Measurements from ENCODE around the gene SLC22A1. TPM values are rescaled to one million over a fixed set of nuclear protein-coding genes. Genes with fewer than 3 reads are reported as not detected.

The SLC22A1 gene
- total RNA-seq, 1 experiment from 2014 or later = 0.86 TPM

DNA sequence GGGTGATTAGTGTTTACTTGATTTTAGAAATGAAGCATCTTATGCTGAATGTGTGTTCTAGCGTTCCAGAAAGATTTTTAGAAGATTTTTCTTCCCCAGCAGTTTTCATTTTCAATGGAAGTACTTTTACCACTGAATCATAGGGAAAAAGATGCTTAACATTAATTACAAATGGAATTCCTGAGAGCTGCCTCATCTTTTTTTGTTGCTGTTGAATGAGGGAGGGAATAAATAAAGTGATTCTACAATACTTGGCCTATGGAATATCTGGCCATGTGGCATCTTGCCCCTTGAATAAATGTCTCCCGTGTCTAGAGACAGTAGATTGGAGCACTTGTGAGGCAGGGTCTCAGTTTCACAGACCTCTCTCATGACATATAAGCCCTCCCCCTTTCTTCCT is 44.1 kb upstream of the SLC22A1 start:
- Histone ChIP-seq H4K20me1 (ENCODE audit: insufficient read depth) (no peaks in the 10 kb centered on the region), H3K27me3 (ENCODE audit: insufficient read depth, low read length) (no peaks in the 10 kb centered on the region), H3K4me2 (ENCODE audit: low read length) (no peak overlapping the region), H3K36me3 (ENCODE audit: control insufficient read depth in 1 of 2, insufficient read depth in 2 of 2, low read length in 2 of 2) (peaks cover 0 to 8% of the 10 kb centered on the region in 2 experiments; a peak in 2 of 4 replicates), H2AFZ (ENCODE audit: low read depth, low read length, poor library complexity, severe bottlenecking) (no peak overlapping the region), H3K79me2 (ENCODE audit: insufficient read depth, low read length) (no peaks in the 10 kb centered on the region), H3K9me3 (ENCODE audit: control insufficient read depth in 1 of 2, insufficient read depth in 1 of 2, low read depth in 1 of 2, low read length in 2 of 2) (no peaks in the 10 kb centered on the region), H3K9ac (ENCODE audit: low read length) (no peak overlapping the region), H3K4me3 (replicated peaks in 1 of 2; ENCODE audit: low read depth in 1 of 2, low read length in 2 of 2) (no peak overlapping the region), H3K27ac (ENCODE audit: low read depth, low read length) (no peak overlapping the region), H3K9me2 (ENCODE audit: insufficient read depth) (no peaks in the 10 kb centered on the region), H3K4me1 (ENCODE audit: control insufficient read depth in 1 of 2, insufficient read depth in 2 of 2, low read length in 2 of 2) (no peaks in the 10 kb centered on the region)
- intact Hi-C loops (cut with micrococcal nuclease) = no loop called here
- DNase-seq (ENCODE audit: low read depth, low spot score) (no peak), ATAC-seq (no peak)
- BruUV-seq (replicated peaks) = no TSS peak
- CTCF ChIA-PET = no interaction called here
- POLR2A ChIA-PET = no interaction called here
- RAD21 ChIA-PET (ENCODE audit: low non-redundant PET in 1 of 2, low total read pairs in 2 of 2, uncharacterized antibody in 2 of 2, unreplicated experiment in 2 of 2) = no interaction called here
- TF ChIP-seq EGR1 (IDR thresholded peaks at IDR 0.05; ENCODE audit: low read depth) (no peak), JUND (IDR thresholded peaks at IDR 0.05) (no peak), POLR2AphosphoS5 (IDR thresholded peaks at IDR 0.05; ENCODE audit: low read depth, low read length) (no peak), ZFX (IDR thresholded peaks at IDR 0.05) (no peak), EZH2phosphoT487 (IDR thresholded peaks at IDR 0.05; ENCODE audit: borderline replicate concordance) (no peak), RAD21 (IDR thresholded peaks at IDR 0.05; ENCODE audit: low read depth) (no peak), ELF1 (IDR thresholded peaks at IDR 0.05; ENCODE audit: borderline replicate concordance, low read depth) (no peak), YY1 (IDR thresholded peaks at IDR 0.05; ENCODE audit: extremely low read depth, insufficient replicate concordance, low read depth, low read length) (no peak)
- TF ChIP-seq, protein P1, sequence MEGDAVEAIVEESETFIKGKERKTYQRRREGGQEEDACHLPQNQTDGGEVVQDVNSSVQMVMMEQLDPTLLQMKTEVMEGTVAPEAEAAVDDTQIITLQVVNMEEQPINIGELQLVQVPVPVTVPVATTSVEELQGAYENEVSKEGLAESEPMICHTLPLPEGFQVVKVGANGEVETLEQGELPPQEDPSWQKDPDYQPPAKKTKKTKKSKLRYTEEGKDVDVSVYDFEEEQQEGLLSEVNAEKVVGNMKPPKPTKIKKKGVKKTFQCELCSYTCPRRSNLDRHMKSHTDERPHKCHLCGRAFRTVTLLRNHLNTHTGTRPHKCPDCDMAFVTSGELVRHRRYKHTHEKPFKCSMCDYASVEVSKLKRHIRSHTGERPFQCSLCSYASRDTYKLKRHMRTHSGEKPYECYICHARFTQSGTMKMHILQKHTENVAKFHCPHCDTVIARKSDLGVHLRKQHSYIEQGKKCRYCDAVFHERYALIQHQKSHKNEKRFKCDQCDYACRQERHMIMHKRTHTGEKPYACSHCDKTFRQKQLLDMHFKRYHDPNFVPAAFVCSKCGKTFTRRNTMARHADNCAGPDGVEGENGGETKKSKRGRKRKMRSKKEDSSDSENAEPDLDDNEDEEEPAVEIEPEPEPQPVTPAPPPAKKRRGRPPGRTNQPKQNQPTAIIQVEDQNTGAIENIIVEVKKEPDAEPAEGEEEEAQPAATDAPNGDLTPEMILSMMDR (IDR thresholded peaks at IDR 0.05 in 2 of 3, conservative IDR thresholded peaks at IDR 0.05 in 1 of 3; ENCODE audit: borderline replicate concordance in 1 of 3, insufficient read depth in 1 of 3, low read depth in 2 of 3, low read length in 2 of 3) = no peak
- TF ChIP-seq, protein P2, sequence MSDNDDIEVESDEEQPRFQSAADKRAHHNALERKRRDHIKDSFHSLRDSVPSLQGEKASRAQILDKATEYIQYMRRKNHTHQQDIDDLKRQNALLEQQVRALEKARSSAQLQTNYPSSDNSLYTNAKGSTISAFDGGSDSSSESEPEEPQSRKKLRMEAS (IDR thresholded peaks at IDR 0.05) = no peak
- TF ChIP-seq, protein P3, sequence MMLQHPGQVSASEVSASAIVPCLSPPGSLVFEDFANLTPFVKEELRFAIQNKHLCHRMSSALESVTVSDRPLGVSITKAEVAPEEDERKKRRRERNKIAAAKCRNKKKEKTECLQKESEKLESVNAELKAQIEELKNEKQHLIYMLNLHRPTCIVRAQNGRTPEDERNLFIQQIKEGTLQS (IDR thresholded peaks at IDR 0.05) = no peak
- TF ChIP-seq, protein P4, sequence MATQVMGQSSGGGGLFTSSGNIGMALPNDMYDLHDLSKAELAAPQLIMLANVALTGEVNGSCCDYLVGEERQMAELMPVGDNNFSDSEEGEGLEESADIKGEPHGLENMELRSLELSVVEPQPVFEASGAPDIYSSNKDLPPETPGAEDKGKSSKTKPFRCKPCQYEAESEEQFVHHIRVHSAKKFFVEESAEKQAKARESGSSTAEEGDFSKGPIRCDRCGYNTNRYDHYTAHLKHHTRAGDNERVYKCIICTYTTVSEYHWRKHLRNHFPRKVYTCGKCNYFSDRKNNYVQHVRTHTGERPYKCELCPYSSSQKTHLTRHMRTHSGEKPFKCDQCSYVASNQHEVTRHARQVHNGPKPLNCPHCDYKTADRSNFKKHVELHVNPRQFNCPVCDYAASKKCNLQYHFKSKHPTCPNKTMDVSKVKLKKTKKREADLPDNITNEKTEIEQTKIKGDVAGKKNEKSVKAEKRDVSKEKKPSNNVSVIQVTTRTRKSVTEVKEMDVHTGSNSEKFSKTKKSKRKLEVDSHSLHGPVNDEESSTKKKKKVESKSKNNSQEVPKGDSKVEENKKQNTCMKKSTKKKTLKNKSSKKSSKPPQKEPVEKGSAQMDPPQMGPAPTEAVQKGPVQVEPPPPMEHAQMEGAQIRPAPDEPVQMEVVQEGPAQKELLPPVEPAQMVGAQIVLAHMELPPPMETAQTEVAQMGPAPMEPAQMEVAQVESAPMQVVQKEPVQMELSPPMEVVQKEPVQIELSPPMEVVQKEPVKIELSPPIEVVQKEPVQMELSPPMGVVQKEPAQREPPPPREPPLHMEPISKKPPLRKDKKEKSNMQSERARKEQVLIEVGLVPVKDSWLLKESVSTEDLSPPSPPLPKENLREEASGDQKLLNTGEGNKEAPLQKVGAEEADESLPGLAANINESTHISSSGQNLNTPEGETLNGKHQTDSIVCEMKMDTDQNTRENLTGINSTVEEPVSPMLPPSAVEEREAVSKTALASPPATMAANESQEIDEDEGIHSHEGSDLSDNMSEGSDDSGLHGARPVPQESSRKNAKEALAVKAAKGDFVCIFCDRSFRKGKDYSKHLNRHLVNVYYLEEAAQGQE (IDR thresholded peaks at IDR 0.05; ENCODE audit: low read depth) = no peak
